GM12878 (cell line): Measurements from ENCODE around the gene SFXN1. TPM values are rescaled to one million over a fixed set of nuclear protein-coding genes. Genes with fewer than 3 reads are reported as not detected.

Experiments used
- ATAC-seq: fragments of 200-7000 bp; cut with Tn5 transposase; 3 replicates; pipeline ENCODE4 v1.9.1; 2020; ENCODE audit warnings: mild to moderate bottlenecking, moderate library complexity
- BruUV-seq: library from RNA; stranded (reverse); fragments of 400-500 nt; replicated peaks from 2 replicates; lab custom pipeline; 2021; lab: Mats Ljungman, UMichigan
- CTCF ChIA-PET: fragments of 300-600 bp; sonication (Branson Sonifier 250); formaldehyde crosslinking; extraction: SDS; loops from one replicate; lab custom pipeline; 2021; ENCODE audit warnings: inconsistent platforms; lab: Yijun Ruan, JAX
- POLR2A ChIA-PET: fragments of 350-600 bp; formaldehyde crosslinking; extraction: SDS; loops from one replicate; lab custom pipeline; 2021; ENCODE audit warnings: inconsistent platforms; lab: Charles Lee
- RAD21 ChIA-PET: fragments of 300-600 bp; sonication (Branson Sonifier 250); formaldehyde crosslinking; loops from one replicate; lab custom pipeline; 2023; ENCODE audit warnings: antibody characterized with exemption; ENCODE audit not compliant: unreplicated experiment; lab: Charles Lee
- SMC1A ChIA-PET: fragments of 300-600 bp; sonication (Branson Sonifier 250); formaldehyde crosslinking; loops from one replicate; lab custom pipeline; 2023; ENCODE audit not compliant: unreplicated experiment, uncharacterized antibody; lab: Charles Lee
- DNase-seq: peaks from one replicate; pipeline ENCODE4 v3.0.0-alpha.2; 2011; ENCODE audit warnings: low read depth, low spot score
- FAIRE-seq: peaks from 3 replicates; lab custom pipeline; 2011; peaks lifted over from hg19 to GRCh38; lab: Jason Lieb, UNC
- H2AFZ ChIP-seq: 2 replicates; pipeline ENCODE4 v1.6.0; 2011; ENCODE audit warnings: low read depth, low read length, control low read depth; ENCODE audit not compliant: control insufficient read depth
- H3K27ac ChIP-seq: 2 replicates; pipeline ENCODE4 v1.5.1; 2011; ENCODE audit warnings: control low read depth; ENCODE audit not compliant: control insufficient read depth, insufficient read depth
- H3K27me3 ChIP-seq, 2 experiments: replicated peaks in 1 of 2; 2 replicates each; pipeline versions ENCODE4 v1.6.0 to v1.6.1; 2011; ENCODE audit warnings: low read length in 1 of 2; ENCODE audit not compliant: control insufficient read depth in 2 of 2, insufficient read depth in 2 of 2
- H3K36me3 ChIP-seq, 2 experiments: 2 replicates each; pipeline ENCODE4 v1.5.1; 2011; ENCODE audit warnings: low read length in 1 of 2; ENCODE audit not compliant: control insufficient read depth in 2 of 2, insufficient read depth in 2 of 2
- H3K4me1 ChIP-seq: 2 replicates; pipeline ENCODE4 v1.6.1; 2011; ENCODE audit warnings: mild to moderate bottlenecking, low read length, moderate library complexity, mixed read lengths; ENCODE audit not compliant: control insufficient read depth, insufficient read depth
- H3K4me2 ChIP-seq: 2 replicates; pipeline ENCODE4 v1.6.0; 2011; ENCODE audit warnings: control low read depth; ENCODE audit not compliant: control insufficient read depth, insufficient read depth
- H3K4me3 ChIP-seq: fragments of 200-600 bp; sonication (generic); 2 replicates; pipeline ENCODE4 v1.5.1; 2016
- H3K79me2 ChIP-seq: 2 replicates; pipeline ENCODE4 v1.6.0; 2011; ENCODE audit warnings: low read length; ENCODE audit not compliant: control insufficient read depth, insufficient read depth
- H3K9ac ChIP-seq: 2 replicates; pipeline ENCODE4 v1.8.0; 2011; ENCODE audit warnings: low read length, control low read depth, mixed read lengths; ENCODE audit not compliant: control insufficient read depth, insufficient read depth
- H3K9me3 ChIP-seq: replicated peaks from 3 replicates; pipeline ENCODE4 v1.5.1; 2011; ENCODE audit warnings: mild to moderate bottlenecking, low read length; ENCODE audit not compliant: control insufficient read depth, insufficient read depth
- H4K20me1 ChIP-seq: 2 replicates; pipeline ENCODE4 v1.6.0; 2011; ENCODE audit not compliant: control insufficient read depth, insufficient read depth
- IRF4 ChIP-seq: IDR thresholded peaks from 2 replicates; pipeline ENCODE4 v1.6.1; 2011; ENCODE audit warnings: low read depth, low read length
- JUNB ChIP-seq: IDR thresholded peaks from 2 replicates; pipeline ENCODE4 v1.6.1; 2016; ENCODE audit warnings: antibody characterized with exemption, mild to moderate bottlenecking
- NFYB ChIP-seq: IDR thresholded peaks from 2 replicates; pipeline ENCODE4 v1.6.1; 2011; ENCODE audit warnings: low read depth, mild to moderate bottlenecking, low read length, improper control_type of control experiment, moderate library complexity; ENCODE audit not compliant: insufficient read depth
- NR2F1 ChIP-seq: fragments of 450-650 bp; conservative IDR thresholded peaks from 2 replicates; pipeline ENCODE4 v1.6.1; 2017; ENCODE audit warnings: mild to moderate bottlenecking
- RAD21 ChIP-seq: IDR thresholded peaks from 2 replicates; pipeline ENCODE4 v1.6.1; 2011; ENCODE audit warnings: mild to moderate bottlenecking, low read depth, low read length, moderate library complexity; ENCODE audit not compliant: insufficient read depth
- RBBP5 ChIP-seq: fragments of 200-600 bp; sonication (generic); conservative IDR thresholded peaks from 2 replicates; pipeline ENCODE4 v1.6.1; 2016
- RUNX3 ChIP-seq: IDR thresholded peaks from 2 replicates; pipeline ENCODE4 v1.6.1; 2012; ENCODE audit warnings: low read length, inconsistent platforms
- WGBS: methylation state at CpG from one replicate; pipeline ENCODE4 v1.1.6; 2016; ENCODE audit warnings: low lambda C conversion rate; ENCODE audit not compliant: insufficient replicate concordance, insufficient coverage; ENCODE audit errors: missing lambda C conversion rate; 5-methylcytosine and 5-hydroxymethylcytosine counted together
- in situ Hi-C: fragments of 300-500 bp; cut with MboI; formaldehyde crosslinking; loops from 9 replicates; pipeline ENCODE4 v1.14.3; 2018; ENCODE audit warnings: mixed read lengths
- intact Hi-C: fragments of 100-400 bp; cut with micrococcal nuclease; formaldehyde crosslinking; loops from one replicate; pipeline ENCODE4 v1.14.2; 2022; ENCODE audit not compliant: unreplicated experiment
- polyA plus RNA-seq, 11 experiments: library from polyadenylated mRNA; depleted of rRNA in 4 of 11; unstranded in 6 of 11; stranded (reverse) in 5 of 11; fragments of >200 nt; fragmentation: Nextera tagmentation in 4 of 11; fragmentation: Illumina TruSeq in 1 of 11; extraction: Ambion mirVana in 4 of 11; extraction: Trizol in 1 of 11; gene quantifications; 1 replicate in 1 of 11; 2 replicates in 10 of 11; pipeline versions ENCODE4 v1.2.1 to v1.2.3, GENCODE V29; 2011 to 2016; ENCODE audit warnings: inconsistent platforms in 2 of 11, missing spikeins in 2 of 11, low read depth in 1 of 11
- total RNA-seq, 4 experiments: library from RNA; depleted of rRNA in 3 of 4; stranded (reverse); fragments of >200 nt in 3 of 4; fragmentation: Illumina TruSeq in 1 of 4; extraction: Trizol in 1 of 4; gene quantifications; 2 replicates each; pipeline versions ENCODE4 v1.2.1 to v1.2.3, GENCODE V29; 2013 to 2021
- TF ChIP-seq, protein P1 (sequence below): fragments of 150-350 bp; IDR thresholded peaks from 2 replicates; pipeline ENCODE4 v1.6.1; 2016; ENCODE audit warnings: low read depth, low read length
- TF ChIP-seq, protein P2 (sequence below): fragments of 450-650 bp; IDR thresholded peaks from 2 replicates; pipeline ENCODE4 v1.6.1; 2018; ENCODE audit warnings: borderline replicate concordance, mild to moderate bottlenecking; ENCODE audit not compliant: partially characterized antibody
- TF ChIP-seq, protein P3 (sequence below), 3 experiments: IDR thresholded peaks in 2 of 3; conservative IDR thresholded peaks in 1 of 3; 2 replicates each; pipeline ENCODE4 v1.5.1; 2011; ENCODE audit warnings: low read depth in 3 of 3, low read length in 3 of 3, mild to moderate bottlenecking in 3 of 3, control low read depth in 2 of 3, moderate library complexity in 2 of 3, inconsistent platforms in 1 of 3, mixed read lengths in 1 of 3; ENCODE audit not compliant: control insufficient read depth in 2 of 3, insufficient read depth in 1 of 3; ENCODE audit errors: extremely low read depth in 1 of 3

The SFXN1 gene
- total and polyA plus RNA-seq, 10 of the 15 experiments (the other 5 are each of a cell fraction or from before 2014, with no cell fraction given): 18.0 to 248 (median 103) TPM

DNA sequence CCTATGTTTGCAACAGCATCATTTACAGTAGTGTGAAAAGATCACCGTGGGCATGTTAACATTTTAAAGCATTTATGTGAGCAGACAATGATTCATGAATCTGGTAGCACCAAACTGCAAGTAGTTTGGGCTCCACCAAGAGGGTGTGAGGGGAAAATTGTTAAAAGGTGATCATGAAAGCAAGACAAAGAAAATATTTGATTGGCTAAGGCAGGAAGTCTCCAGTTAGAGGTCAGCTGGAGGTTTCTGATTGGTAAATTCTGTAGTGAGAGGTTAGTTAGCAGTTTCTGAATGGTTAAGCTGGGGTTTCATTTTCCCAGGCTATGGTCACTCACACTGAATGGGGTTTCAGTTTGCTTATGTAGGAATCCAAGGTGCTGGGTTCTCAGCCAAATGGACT, 20.9 kb upstream of the SFXN1 start:
- ChIA-PET POLR2A (no interaction called here), SMC1A (interaction anchor here (0.5 to 1.7 kb wide), 4 partner anchors 19 to 550 kb away, joined by 3 to 4 read pairs (median 3); no protein-coding TSS in a partner anchor), RAD21 (no interaction called here), CTCF (interaction anchor here (0.8 to 1.4 kb wide), 2 partner anchors 14 to 506 kb away, joined by 3 to 5 read pairs; partner anchors contain the start of gene DRD1)
- H3K9ac ChIP-seq: no peak overlapping the region
- no peak overlapping the region for H2AFZ ChIP-seq
- H3K27me3 ChIP-seq: no peaks in the 10 kb centered on the region; a peak in 1 of 4 replicates
- H3K36me3 ChIP-seq: no peaks in the 10 kb centered on the region
- no peaks in the 10 kb centered on the region for H3K79me2 ChIP-seq
- peak; percentile 30 for DNase-seq
- TF ChIP-seq NFYB (peak; percentile 8; the same call in 1 of the 2 replicates), IRF4 (0 out of 2 replicates have a peak, but pooled peaks have one; percentile 33), NR2F1 (peak; percentile 52; the same call in 1 of the 2 replicates), RBBP5 (no peak), JUNB (peak; percentile 37; the same call in 1 of the 2 replicates), RAD21 (peak; percentile 26), RUNX3 (peak; percentile 54; the same call in 1 of the 2 replicates)
- TF ChIP-seq, protein P1, sequence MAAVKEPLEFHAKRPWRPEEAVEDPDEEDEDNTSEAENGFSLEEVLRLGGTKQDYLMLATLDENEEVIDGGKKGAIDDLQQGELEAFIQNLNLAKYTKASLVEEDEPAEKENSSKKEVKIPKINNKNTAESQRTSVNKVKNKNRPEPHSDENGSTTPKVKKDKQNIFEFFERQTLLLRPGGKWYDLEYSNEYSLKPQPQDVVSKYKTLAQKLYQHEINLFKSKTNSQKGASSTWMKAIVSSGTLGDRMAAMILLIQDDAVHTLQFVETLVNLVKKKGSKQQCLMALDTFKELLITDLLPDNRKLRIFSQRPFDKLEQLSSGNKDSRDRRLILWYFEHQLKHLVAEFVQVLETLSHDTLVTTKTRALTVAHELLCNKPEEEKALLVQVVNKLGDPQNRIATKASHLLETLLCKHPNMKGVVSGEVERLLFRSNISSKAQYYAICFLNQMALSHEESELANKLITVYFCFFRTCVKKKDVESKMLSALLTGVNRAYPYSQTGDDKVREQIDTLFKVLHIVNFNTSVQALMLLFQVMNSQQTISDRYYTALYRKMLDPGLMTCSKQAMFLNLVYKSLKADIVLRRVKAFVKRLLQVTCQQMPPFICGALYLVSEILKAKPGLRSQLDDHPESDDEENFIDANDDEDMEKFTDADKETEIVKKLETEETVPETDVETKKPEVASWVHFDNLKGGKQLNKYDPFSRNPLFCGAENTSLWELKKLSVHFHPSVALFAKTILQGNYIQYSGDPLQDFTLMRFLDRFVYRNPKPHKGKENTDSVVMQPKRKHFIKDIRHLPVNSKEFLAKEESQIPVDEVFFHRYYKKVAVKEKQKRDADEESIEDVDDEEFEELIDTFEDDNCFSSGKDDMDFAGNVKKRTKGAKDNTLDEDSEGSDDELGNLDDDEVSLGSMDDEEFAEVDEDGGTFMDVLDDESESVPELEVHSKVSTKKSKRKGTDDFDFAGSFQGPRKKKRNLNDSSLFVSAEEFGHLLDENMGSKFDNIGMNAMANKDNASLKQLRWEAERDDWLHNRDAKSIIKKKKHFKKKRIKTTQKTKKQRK: no peak
- TF ChIP-seq, protein P2, sequence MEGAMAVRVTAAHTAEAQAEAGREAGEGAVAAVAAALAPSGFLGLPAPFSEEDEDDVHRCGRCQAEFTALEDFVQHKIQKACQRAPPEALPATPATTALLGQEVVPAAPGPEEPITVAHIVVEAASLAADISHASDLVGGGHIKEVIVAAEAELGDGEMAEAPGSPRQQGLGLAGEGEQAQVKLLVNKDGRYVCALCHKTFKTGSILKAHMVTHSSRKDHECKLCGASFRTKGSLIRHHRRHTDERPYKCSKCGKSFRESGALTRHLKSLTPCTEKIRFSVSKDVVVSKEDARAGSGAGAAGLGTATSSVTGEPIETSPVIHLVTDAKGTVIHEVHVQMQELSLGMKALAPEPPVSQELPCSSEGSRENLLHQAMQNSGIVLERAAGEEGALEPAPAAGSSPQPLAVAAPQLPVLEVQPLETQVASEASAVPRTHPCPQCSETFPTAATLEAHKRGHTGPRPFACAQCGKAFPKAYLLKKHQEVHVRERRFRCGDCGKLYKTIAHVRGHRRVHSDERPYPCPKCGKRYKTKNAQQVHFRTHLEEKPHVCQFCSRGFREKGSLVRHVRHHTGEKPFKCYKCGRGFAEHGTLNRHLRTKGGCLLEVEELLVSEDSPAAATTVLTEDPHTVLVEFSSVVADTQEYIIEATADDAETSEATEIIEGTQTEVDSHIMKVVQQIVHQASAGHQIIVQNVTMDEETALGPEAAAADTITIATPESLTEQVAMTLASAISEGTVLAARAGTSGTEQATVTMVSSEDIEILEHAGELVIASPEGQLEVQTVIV: no peak
- TF ChIP-seq, protein P3, sequence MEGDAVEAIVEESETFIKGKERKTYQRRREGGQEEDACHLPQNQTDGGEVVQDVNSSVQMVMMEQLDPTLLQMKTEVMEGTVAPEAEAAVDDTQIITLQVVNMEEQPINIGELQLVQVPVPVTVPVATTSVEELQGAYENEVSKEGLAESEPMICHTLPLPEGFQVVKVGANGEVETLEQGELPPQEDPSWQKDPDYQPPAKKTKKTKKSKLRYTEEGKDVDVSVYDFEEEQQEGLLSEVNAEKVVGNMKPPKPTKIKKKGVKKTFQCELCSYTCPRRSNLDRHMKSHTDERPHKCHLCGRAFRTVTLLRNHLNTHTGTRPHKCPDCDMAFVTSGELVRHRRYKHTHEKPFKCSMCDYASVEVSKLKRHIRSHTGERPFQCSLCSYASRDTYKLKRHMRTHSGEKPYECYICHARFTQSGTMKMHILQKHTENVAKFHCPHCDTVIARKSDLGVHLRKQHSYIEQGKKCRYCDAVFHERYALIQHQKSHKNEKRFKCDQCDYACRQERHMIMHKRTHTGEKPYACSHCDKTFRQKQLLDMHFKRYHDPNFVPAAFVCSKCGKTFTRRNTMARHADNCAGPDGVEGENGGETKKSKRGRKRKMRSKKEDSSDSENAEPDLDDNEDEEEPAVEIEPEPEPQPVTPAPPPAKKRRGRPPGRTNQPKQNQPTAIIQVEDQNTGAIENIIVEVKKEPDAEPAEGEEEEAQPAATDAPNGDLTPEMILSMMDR (IDR thresholded peaks at IDR 0.05 in 2 of 3, conservative IDR thresholded peaks at IDR 0.05 in 1 of 3; ENCODE audit: control insufficient read depth in 2 of 3, extremely low read depth in 1 of 3, insufficient read depth in 1 of 3, low read depth in 3 of 3, low read length in 3 of 3): peak in 1 of 3 experiments; percentile 14; a peak in 1 of 6 replicates
- peaks cover 6% of the 10 kb centered on the region; the same call in 1 of the 2 replicates for H3K4me1 ChIP-seq
- BruUV-seq: no TSS peak
- FAIRE-seq: peak; percentile 69
- H4K20me1 ChIP-seq: no peaks in the 10 kb centered on the region
- in situ Hi-C loops (no loop called here), intact Hi-C loops (loop anchor here (5.0 kb wide), 1 partner anchor 505 kb away; no protein-coding TSS in a partner anchor)
- H3K9me3 ChIP-seq: no peaks in the 10 kb centered on the region
- H3K4me2 ChIP-seq: no peak overlapping the region
- WGBS: 53% methylated on average over 1 of the region's 1 CpG
- peak; percentile 96 for ATAC-seq
- H3K27ac ChIP-seq: no peak overlapping the region
- no peak overlapping the region for H3K4me3 ChIP-seq
